A549 (cell line): Measurements from ENCODE around the gene SND1. TPM values are rescaled to one million over a fixed set of nuclear protein-coding genes. Genes with fewer than 3 reads are reported as not detected.

ENCODE experiments used
- ATAC-seq, 2 experiments: fragments of 200-7000 bp in 1 of 2; fragments of >200 bp in 1 of 2; cut with Nextera tagmentation in 1 of 2; cut with Tn5 transposase in 1 of 2; 3 replicates each; pipeline versions ENCODE4 v1.8.0 to v1.9.1; 2018 to 2020; ENCODE audit warnings: mild to moderate bottlenecking in 1 of 2, moderate library complexity in 1 of 2
- CTCF ChIA-PET: fragments of 300-600 bp; sonication (Branson Sonifier 250); formaldehyde crosslinking; extraction: SDS; loops from one replicate; lab custom pipeline; 2021; ENCODE audit warnings: antibody characterized with exemption, inconsistent platforms; lab: Yijun Ruan, JAX
- POLR2A ChIA-PET: fragments of 350-600 bp; formaldehyde crosslinking; extraction: SDS; loops from one replicate; lab custom pipeline; 2021; ENCODE audit warnings: antibody characterized with exemption, inconsistent platforms; lab: Yijun Ruan, JAX
- DNase-seq, 2 experiments: peaks; one replicate each; pipeline versions ENCODE4 v3.0.0 to v3.0.0-alpha.2; 2011 to 2016; ENCODE audit warnings: low read depth in 1 of 2, low spot score in 1 of 2
- FAIRE-seq: peaks from 2 replicates; lab custom pipeline; 2011; peaks lifted over from hg19 to GRCh38; lab: Jason Lieb, UNC
- H3K27ac ChIP-seq, 2 experiments: fragments of >200 bp; sonication (Bioruptor Twin); formaldehyde crosslinking; 3 replicates each; pipeline ENCODE4 v1.5.1; 2016 to 2017
- H3K4me1 ChIP-seq: fragments of >200 bp; sonication (Bioruptor Twin); formaldehyde crosslinking; 3 replicates; pipeline ENCODE4 v1.6.1; 2016
- H3K4me2 ChIP-seq: fragments of >200 bp; sonication (Bioruptor Twin); formaldehyde crosslinking; 3 replicates; pipeline ENCODE4 v1.6.1; 2016
- H3K4me3 ChIP-seq: fragments of >200 bp; sonication (Bioruptor Twin); formaldehyde crosslinking; 3 replicates; pipeline ENCODE4 v1.5.1; 2016
- H3K9me3 ChIP-seq: fragments of >200 bp; sonication (Bioruptor Twin); formaldehyde crosslinking; 3 replicates; pipeline ENCODE4 v1.6.1; 2016
- BHLHE40 ChIP-seq: IDR thresholded peaks from 2 replicates; pipeline ENCODE4 v1.6.1; 2012; ENCODE audit warnings: low read depth, low read length, inconsistent platforms
- CBX2 ChIP-seq: fragments of 200-600 bp; sonication (generic); IDR thresholded peaks from 2 replicates; pipeline ENCODE4 v1.6.1; 2016; ENCODE audit warnings: low read depth, mild to moderate bottlenecking, borderline replicate concordance
- CBX8 ChIP-seq: fragments of 200-600 bp; sonication (generic); IDR thresholded peaks from 2 replicates; pipeline ENCODE4 v1.6.1; 2016
- CHD2 ChIP-seq: fragments of 150-350 bp; IDR thresholded peaks from 2 replicates; pipeline ENCODE4 v1.6.1; 2014; ENCODE audit warnings: low read length; ENCODE audit not compliant: partially characterized antibody
- FOSB ChIP-seq: fragments of 250-450 bp; sonication (Bioruptor Pico); IDR thresholded peaks from 2 replicates; pipeline ENCODE4 v1.5.0; 2020; ENCODE audit warnings: mild to moderate bottlenecking, moderate library complexity
- FOSL2 ChIP-seq, 2 experiments: fragments of 450-650 bp in 1 of 2; fragments of >200 bp in 1 of 2; sonication (Bioruptor Twin) in 1 of 2; formaldehyde crosslinking; IDR thresholded peaks; 2 replicates each; pipeline versions ENCODE4 v1.5.0 to v1.6.1; 2016 to 2020; ENCODE audit warnings: mild to moderate bottlenecking in 1 of 2, moderate library complexity in 1 of 2
- HEYL ChIP-seq: fragments of 250-450 bp; sonication (Bioruptor Pico); IDR thresholded peaks from 2 replicates; pipeline ENCODE4 v1.8.0; 2021; ENCODE audit warnings: mild to moderate bottlenecking, moderate library complexity
- HOXA7 ChIP-seq: fragments of 250-450 bp; sonication (Bioruptor Pico); IDR thresholded peaks from 2 replicates; pipeline ENCODE4 v1.5.0; 2020; ENCODE audit warnings: mild to moderate bottlenecking, moderate library complexity
- HOXB5 ChIP-seq: fragments of 250-450 bp; sonication (Bioruptor Pico); IDR thresholded peaks from 2 replicates; pipeline ENCODE4 v1.5.0; 2020; ENCODE audit warnings: mild to moderate bottlenecking, moderate library complexity
- JUN ChIP-seq, 2 experiments: fragments of >200 bp; sonication (Bioruptor Twin); formaldehyde crosslinking; IDR thresholded peaks; 2 replicates in 1 of 2; 3 replicates in 1 of 2; pipeline ENCODE4 v1.6.1; 2016 to 2017
- JUNB ChIP-seq: fragments of >200 bp; sonication (Bioruptor Twin); formaldehyde crosslinking; IDR thresholded peaks from 2 replicates; pipeline ENCODE4 v1.6.1; 2016
- MAZ ChIP-seq: fragments of 150-350 bp; IDR thresholded peaks from 2 replicates; pipeline ENCODE4 v1.6.1; 2014; ENCODE audit warnings: antibody characterized with exemption, low read depth, low read length, borderline replicate concordance
- NFE2L2 ChIP-seq: fragments of 150-350 bp; conservative IDR thresholded peaks from 2 replicates; pipeline ENCODE4 v1.6.1; 2014; ENCODE audit warnings: low read length
- NR3C1 ChIP-seq: fragments of >200 bp; sonication (Bioruptor Twin); formaldehyde crosslinking; IDR thresholded peaks from 3 replicates; pipeline ENCODE4 v1.6.1; 2017
- POLR2AphosphoS2 ChIP-seq: conservative IDR thresholded peaks from 2 replicates; pipeline ENCODE4 v1.6.1; 2012; ENCODE audit warnings: low read length, improper control_type of control experiment, inconsistent platforms
- SMC3 ChIP-seq: fragments of >200 bp; sonication (Bioruptor Twin); formaldehyde crosslinking; IDR thresholded peaks from 3 replicates; pipeline ENCODE4 v1.6.1; 2018; ENCODE audit warnings: inconsistent platforms
- ZNF302 ChIP-seq: fragments of 250-450 bp; sonication (Bioruptor Pico); IDR thresholded peaks from 2 replicates; pipeline ENCODE4 v1.9.0; 2021; ENCODE audit warnings: inconsistent platforms, mild to moderate bottlenecking, moderate library complexity
- ZSCAN20 ChIP-seq: fragments of 250-450 bp; sonication (Bioruptor Pico); IDR thresholded peaks from 2 replicates; pipeline ENCODE4 v1.8.0; 2022; ENCODE audit warnings: mild to moderate bottlenecking, moderate library complexity
- WGBS: methylation state at CpG from one replicate; pipeline ENCODE4 v1.1.6; 2017; ENCODE audit errors: missing lambda C conversion rate; 5-methylcytosine and 5-hydroxymethylcytosine counted together
- polyA plus RNA-seq, 4 experiments: library from polyadenylated mRNA; depleted of rRNA in 3 of 4; stranded (reverse); fragments of >200 nt; fragmentation: RNase III in 1 of 4; extraction: RNeasy Plus Mini Kit Qiagen cat#74134 plus additional on column Dnase treatment in 1 of 4; gene quantifications; 2 replicates in 3 of 4; 3 replicates in 1 of 4; pipeline ENCODE4 v1.2.3, GENCODE V29; 2011 to 2017
- TF ChIP-seq, protein P1 (sequence below): fragments of >200 bp; sonication (Bioruptor Twin); formaldehyde crosslinking; IDR thresholded peaks from 2 replicates; pipeline ENCODE4 v1.6.1; 2016
- TF ChIP-seq, protein P2 (sequence below): fragments of >200 bp; sonication (Bioruptor Twin); formaldehyde crosslinking; IDR thresholded peaks from 3 replicates; pipeline ENCODE4 v1.5.1; 2016
- TF ChIP-seq, protein P3 (sequence below): IDR thresholded peaks from 2 replicates; pipeline ENCODE4 v1.6.1; 2012; ENCODE audit warnings: low read depth, borderline replicate concordance
- TF ChIP-seq, protein P4 (sequence below): fragments of 250-450 bp; sonication (Bioruptor Pico); IDR thresholded peaks from 2 replicates; pipeline ENCODE4 v1.5.0; 2021; ENCODE audit warnings: mild to moderate bottlenecking, moderate library complexity, borderline replicate concordance
- TF ChIP-seq, protein P5 (sequence below): fragments of 450-650 bp; IDR thresholded peaks from 2 replicates; pipeline ENCODE4 v1.6.1; 2014; ENCODE audit warnings: antibody characterized with exemption

The SND1 gene
- polyA plus RNA-seq, 2 of the 4 experiments (the other 2 are of a cell fraction) = 102 to 138 TPM

DNA sequence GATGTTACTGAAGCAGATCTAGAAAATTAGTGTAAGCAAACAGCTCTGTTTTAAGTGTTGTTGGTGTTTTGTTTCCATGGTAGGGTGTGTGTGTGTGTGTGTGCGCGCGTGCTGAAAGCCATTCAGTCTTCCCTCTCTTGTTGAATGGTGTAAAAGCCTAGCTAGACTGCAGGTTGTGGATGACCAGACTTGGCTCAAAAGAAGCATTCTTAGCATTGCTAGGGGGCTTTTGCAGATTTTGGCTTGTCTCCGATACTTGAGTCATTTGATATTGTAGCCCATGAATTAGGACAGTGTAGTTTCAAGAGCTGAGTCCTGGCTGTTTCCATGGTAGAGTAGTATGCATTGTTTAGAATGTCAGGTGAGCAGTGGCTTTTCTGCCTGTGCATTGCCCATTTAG lies 99.1 kb downstream of the SND1 start:
- no peak for FAIRE-seq
- H3K27ac ChIP-seq = no peak overlapping the region
- CTCF ChIA-PET = interaction anchor here (1.2 to 1.5 kb wide), 2 partner anchors 43 to 198 kb away, joined by 3 to 4 read pairs; no protein-coding TSS in a partner anchor

DNA sequence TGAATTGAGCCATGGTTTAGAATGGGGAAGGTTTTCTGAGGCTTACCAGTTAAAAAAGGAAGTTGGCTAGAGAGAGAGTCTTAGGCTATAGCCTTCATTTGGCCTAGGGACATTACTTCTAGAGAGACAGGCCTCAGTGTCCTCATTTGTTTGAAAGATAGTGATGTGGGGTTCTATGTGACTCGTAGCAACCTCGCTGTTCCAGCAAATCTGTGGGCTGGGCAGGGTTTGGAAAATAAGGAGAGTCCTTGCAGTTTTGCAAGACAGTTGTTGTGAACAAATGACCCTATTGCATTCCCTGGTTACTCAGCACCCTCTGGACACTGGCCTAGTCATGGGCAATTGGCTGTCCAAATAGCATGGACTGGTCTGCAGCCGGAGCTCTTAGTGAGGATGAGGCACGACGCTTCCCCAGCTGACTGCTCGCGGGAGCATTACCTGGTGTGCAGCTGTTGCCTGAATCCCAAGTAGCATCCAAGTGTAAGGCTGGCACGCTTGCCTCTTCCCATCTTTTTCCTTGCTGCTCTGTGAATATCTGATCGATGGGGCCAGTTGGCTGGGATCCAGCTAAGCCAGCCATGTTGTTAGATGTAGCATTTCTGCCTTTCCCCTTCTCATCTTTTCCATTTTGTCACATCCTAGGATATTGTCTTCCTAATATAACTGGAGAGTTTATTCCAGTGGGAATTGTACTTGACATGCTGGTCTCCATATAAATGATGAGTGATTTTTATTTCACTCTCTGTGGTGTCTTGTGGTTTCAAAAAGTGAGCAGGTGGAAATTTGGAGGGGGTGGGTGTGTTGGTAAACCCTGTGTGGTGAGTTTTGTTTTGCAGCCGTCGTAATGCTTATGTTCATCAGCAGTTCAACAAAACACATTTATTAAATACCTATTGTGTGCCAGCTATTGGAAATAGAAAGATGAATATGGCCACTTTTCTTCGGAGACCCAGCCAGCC lies 99.8 kb downstream of the SND1 start:
- H3K27ac ChIP-seq = no peak overlapping the region

More for the DNA sequence above, 99.1 kb downstream of the SND1 start:
- TF ChIP-seq, protein P1, sequence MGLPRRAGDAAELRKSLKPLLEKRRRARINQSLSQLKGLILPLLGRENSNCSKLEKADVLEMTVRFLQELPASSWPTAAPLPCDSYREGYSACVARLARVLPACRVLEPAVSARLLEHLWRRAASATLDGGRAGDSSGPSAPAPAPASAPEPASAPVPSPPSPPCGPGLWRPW = no peak
- no peak for TF ChIP-seq ZNF302 (CRISPR knock-in tag)
- no peak for TF ChIP-seq JUN (IDR thresholded peaks at IDR 0.05)
- no peak for TF ChIP-seq NR3C1
- TF ChIP-seq CBX2 = no peak
- ATAC-seq = no peak
- Histone ChIP-seq H3K4me3 (no peak overlapping the region), H3K4me2 (no peak overlapping the region), H3K9me3 (no peaks in the 10 kb centered on the region), H3K4me1 (no peaks in the 10 kb centered on the region)
- 95% methylated on average over 4 of the region's 4 CpGs for WGBS
- POLR2A ChIA-PET = interaction anchor here (0.6 kb wide), 1 partner anchor 71 kb away, joined by 3 read pairs; no protein-coding TSS in a partner anchor
- no peak for DNase-seq

DNA sequence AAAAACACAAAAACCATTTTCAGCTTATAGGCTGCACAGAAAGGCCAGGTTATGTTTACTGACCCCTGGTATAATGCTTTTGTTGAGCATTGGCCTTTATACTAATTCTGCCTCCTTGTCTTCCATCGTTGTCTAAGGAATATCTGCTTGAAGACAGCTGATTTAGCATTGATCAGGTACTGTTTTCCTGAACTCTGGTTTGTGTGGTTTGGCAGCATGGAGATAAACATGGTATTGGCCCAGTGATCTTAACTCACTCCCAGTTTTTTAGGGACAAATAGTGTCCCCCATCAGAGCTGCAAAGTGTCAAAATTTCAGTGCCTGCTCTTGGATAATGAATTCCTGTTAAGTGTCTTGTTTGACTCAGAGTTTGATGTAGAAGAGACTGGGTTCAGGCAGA lies 100.8 kb downstream of the SND1 start:
- CTCF ChIA-PET = interaction anchor here (1.0 kb wide), 1 partner anchor 33 kb away, joined by 3 read pairs; no protein-coding TSS in a partner anchor
- WGBS = 90% methylated on average over 1 of the region's 1 CpG

More for the DNA sequence above, 99.8 kb downstream of the SND1 start:
- TF ChIP-seq ZSCAN20 (CRISPR knock-in tag) = no peak
- no peak for TF ChIP-seq SMC3
- ChIA-PET POLR2A (interaction anchor here (0.6 kb wide), 1 partner anchor 71 kb away, joined by 3 read pairs; no protein-coding TSS in a partner anchor), CTCF (interaction anchor here (1.0 to 1.5 kb wide), 2 partner anchors 32 to 44 kb away, joined by 3 to 4 read pairs; no protein-coding TSS in a partner anchor)
- Histone ChIP-seq H3K4me1 (no peaks in the 10 kb centered on the region), H3K9me3 (no peaks in the 10 kb centered on the region), H3K4me2 (no peak overlapping the region), H3K4me3 (no peak overlapping the region)
- WGBS = 93% methylated on average over 12 of the region's 12 CpGs
- FAIRE-seq (no peak), DNase-seq (no peak), ATAC-seq (no peak)

DNA sequence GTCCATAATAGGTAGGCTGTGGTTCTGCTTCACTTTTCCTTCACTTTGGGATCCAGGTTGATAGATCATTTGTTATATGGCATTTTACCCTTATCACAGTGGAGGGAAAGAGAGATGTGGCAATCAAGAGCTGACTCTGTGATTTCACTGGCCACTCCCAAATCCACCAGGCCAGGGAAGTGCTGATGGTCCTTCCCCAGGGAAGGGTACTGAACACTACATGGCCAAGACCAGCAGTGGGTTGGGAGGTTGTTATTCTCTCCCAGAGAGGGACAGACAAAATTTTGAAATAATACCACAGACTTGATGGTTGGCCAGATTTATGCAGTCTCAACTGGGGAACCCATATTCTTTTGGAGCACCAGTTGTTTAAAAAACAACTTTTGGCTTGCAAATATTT lies 102.5 kb downstream of the SND1 start:
- ATAC-seq (no peak), FAIRE-seq (no peak), DNase-seq (no peak)
- ChIA-PET CTCF (no interaction called here), POLR2A (no interaction called here)
- H3K27ac ChIP-seq = no peak overlapping the region
- no peaks in the 10 kb centered on the region for H3K9me3 ChIP-seq
- H3K4me1 ChIP-seq = peaks cover 12% of the 10 kb centered on the region
- H3K4me2 ChIP-seq = no peak overlapping the region
- no peak overlapping the region for H3K4me3 ChIP-seq
- TF ChIP-seq ZSCAN20 (CRISPR knock-in tag) (no peak), CBX8 (no peak), MAZ (no peak), FOSB (CRISPR knock-in tag) (no peak), HOXA7 (no peak), POLR2AphosphoS2 (no peak), HOXB5 (CRISPR knock-in tag) (no peak), BHLHE40 (no peak), NFE2L2 (no peak), FOSL2 (IDR thresholded peaks at IDR 0.05) (no peak), FOSL2 (CRISPR knock-in tag; IDR thresholded peaks at IDR 0.05) (no peak), HEYL (CRISPR knock-in tag) (no peak)
- TF ChIP-seq, protein P2, sequence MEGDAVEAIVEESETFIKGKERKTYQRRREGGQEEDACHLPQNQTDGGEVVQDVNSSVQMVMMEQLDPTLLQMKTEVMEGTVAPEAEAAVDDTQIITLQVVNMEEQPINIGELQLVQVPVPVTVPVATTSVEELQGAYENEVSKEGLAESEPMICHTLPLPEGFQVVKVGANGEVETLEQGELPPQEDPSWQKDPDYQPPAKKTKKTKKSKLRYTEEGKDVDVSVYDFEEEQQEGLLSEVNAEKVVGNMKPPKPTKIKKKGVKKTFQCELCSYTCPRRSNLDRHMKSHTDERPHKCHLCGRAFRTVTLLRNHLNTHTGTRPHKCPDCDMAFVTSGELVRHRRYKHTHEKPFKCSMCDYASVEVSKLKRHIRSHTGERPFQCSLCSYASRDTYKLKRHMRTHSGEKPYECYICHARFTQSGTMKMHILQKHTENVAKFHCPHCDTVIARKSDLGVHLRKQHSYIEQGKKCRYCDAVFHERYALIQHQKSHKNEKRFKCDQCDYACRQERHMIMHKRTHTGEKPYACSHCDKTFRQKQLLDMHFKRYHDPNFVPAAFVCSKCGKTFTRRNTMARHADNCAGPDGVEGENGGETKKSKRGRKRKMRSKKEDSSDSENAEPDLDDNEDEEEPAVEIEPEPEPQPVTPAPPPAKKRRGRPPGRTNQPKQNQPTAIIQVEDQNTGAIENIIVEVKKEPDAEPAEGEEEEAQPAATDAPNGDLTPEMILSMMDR = no peak
- TF ChIP-seq, protein P3, sequence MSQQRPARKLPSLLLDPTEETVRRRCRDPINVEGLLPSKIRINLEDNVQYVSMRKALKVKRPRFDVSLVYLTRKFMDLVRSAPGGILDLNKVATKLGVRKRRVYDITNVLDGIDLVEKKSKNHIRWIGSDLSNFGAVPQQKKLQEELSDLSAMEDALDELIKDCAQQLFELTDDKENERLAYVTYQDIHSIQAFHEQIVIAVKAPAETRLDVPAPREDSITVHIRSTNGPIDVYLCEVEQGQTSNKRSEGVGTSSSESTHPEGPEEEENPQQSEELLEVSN = no peak
- TF ChIP-seq, protein P4, sequence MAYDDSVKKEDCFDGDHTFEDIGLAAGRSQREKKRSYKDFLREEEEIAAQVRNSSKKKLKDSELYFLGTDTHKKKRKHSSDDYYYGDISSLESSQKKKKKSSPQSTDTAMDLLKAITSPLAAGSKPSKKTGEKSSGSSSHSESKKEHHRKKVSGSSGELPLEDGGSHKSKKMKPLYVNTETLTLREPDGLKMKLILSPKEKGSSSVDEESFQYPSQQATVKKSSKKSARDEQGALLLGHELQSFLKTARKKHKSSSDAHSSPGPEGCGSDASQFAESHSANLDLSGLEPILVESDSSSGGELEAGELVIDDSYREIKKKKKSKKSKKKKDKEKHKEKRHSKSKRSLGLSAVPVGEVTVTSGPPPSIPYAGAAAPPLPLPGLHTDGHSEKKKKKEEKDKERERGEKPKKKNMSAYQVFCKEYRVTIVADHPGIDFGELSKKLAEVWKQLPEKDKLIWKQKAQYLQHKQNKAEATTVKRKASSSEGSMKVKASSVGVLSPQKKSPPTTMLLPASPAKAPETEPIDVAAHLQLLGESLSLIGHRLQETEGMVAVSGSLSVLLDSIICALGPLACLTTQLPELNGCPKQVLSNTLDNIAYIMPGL = no peak
- TF ChIP-seq, protein P1 = no peak

More for the DNA sequence above, 100.8 kb downstream of the SND1 start:
- no peak for ATAC-seq
- POLR2A ChIA-PET = no interaction called here
- no peak overlapping the region for H3K4me3 ChIP-seq
- no peak for DNase-seq
- no peak overlapping the region for H3K27ac ChIP-seq
- H3K9me3 ChIP-seq = no peaks in the 10 kb centered on the region
- H3K4me2 ChIP-seq = no peak overlapping the region
- peaks cover under 1% of the 10 kb centered on the region; the same call in 1 of the 3 replicates for H3K4me1 ChIP-seq
- no peak for FAIRE-seq
- TF ChIP-seq, protein P5, sequence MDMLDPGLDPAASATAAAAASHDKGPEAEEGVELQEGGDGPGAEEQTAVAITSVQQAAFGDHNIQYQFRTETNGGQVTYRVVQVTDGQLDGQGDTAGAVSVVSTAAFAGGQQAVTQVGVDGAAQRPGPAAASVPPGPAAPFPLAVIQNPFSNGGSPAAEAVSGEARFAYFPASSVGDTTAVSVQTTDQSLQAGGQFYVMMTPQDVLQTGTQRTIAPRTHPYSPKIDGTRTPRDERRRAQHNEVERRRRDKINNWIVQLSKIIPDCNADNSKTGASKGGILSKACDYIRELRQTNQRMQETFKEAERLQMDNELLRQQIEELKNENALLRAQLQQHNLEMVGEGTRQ = no peak
- TF ChIP-seq JUN (IDR thresholded peaks at IDR 0.05) (no peak), JUNB (no peak), CHD2 (no peak)
